K562 (cell line): ENCODE measurements around the gene CIAPIN1. TPM values are rescaled to one million over a fixed set of nuclear protein-coding genes. Genes with fewer than 3 reads are reported as not detected.

Experiments used
- ARID4B ChIP-seq: sonication (generic); formaldehyde crosslinking; IDR thresholded peaks from 2 replicates; pipeline ENCODE4 v1.8.0; 2022; ENCODE audit warnings: mild to moderate bottlenecking, missing genetic modification reagents
- CXXC5 ChIP-seq: fragments of 250-450 bp; sonication (Bioruptor Pico); IDR thresholded peaks from 2 replicates; pipeline ENCODE4 v1.8.0; 2022; ENCODE audit warnings: inconsistent platforms, mild to moderate bottlenecking, moderate library complexity
- EP300 ChIP-seq: IDR thresholded peaks from 2 replicates; pipeline ENCODE4 v1.6.1; 2012; ENCODE audit warnings: low read length, improper control_type of control experiment
- GTF2E2 ChIP-seq: fragments of 200-800 bp; sonication (Bioruptor generic); IDR thresholded peaks from 2 replicates; pipeline ENCODE4 v1.6.1; 2016; ENCODE audit warnings: missing genetic modification characterization, missing compliant biosample characterization
- JUNB ChIP-seq: fragments of 450-650 bp; formaldehyde crosslinking; conservative IDR thresholded peaks from 2 replicates; pipeline ENCODE4 v1.4.0; 2020; ENCODE audit warnings: mild to moderate bottlenecking
- JUND ChIP-seq, 2 experiments: IDR thresholded peaks; 2 replicates in 1 of 2; 3 replicates in 1 of 2; pipeline ENCODE4 v1.6.1; 2011; ENCODE audit warnings: borderline replicate concordance in 2 of 2, low read depth in 2 of 2, low read length in 2 of 2, improper control_type of control experiment in 1 of 2, missing biosample characterization in 1 of 2, missing genetic modification characterization in 1 of 2, missing genetic modification reagents in 1 of 2
- KDM5B ChIP-seq: fragments of 200-600 bp; sonication (generic); IDR thresholded peaks from 2 replicates; pipeline ENCODE4 v1.6.1; 2012; ENCODE audit warnings: low read depth, mild to moderate bottlenecking, moderate library complexity, low read length, control low read depth, inconsistent platforms; ENCODE audit not compliant: insufficient replicate concordance
- PHTF2 ChIP-seq: fragments of 250-450 bp; sonication (Bioruptor Pico); IDR thresholded peaks from 2 replicates; pipeline ENCODE4 v1.5.0; 2021; ENCODE audit warnings: mild to moderate bottlenecking
- RFX7 ChIP-seq: fragments of 250-450 bp; sonication (Bioruptor Pico); IDR thresholded peaks from 2 replicates; pipeline ENCODE4 v1.5.1; 2021; ENCODE audit warnings: mild to moderate bottlenecking
- SNIP1 ChIP-seq: fragments of 450-650 bp; IDR thresholded peaks from 2 replicates; pipeline ENCODE4 v1.7.1; 2017; ENCODE audit warnings: low read depth, mild to moderate bottlenecking
- TAF1 ChIP-seq: IDR thresholded peaks from 2 replicates; pipeline ENCODE4 v1.6.1; 2011; ENCODE audit warnings: mild to moderate bottlenecking, low read length, moderate library complexity; ENCODE audit not compliant: insufficient read depth, control insufficient read depth, severe bottlenecking; ENCODE audit errors: extremely low read depth
- ZBTB33 ChIP-seq: sonication (generic); formaldehyde crosslinking; IDR thresholded peaks from 2 replicates; pipeline ENCODE4 v1.8.1; 2023; ENCODE audit warnings: mild to moderate bottlenecking, missing genetic modification reagents
- ZNF232 ChIP-seq: sonication (generic); formaldehyde crosslinking; IDR thresholded peaks from 2 replicates; pipeline ENCODE4 v1.8.0; 2022; ENCODE audit warnings: mild to moderate bottlenecking, missing genetic modification reagents
- ZNF398 ChIP-seq: fragments of 250-450 bp; sonication (Bioruptor Pico); IDR thresholded peaks from 2 replicates; pipeline ENCODE4 v1.8.0; 2021; ENCODE audit warnings: moderate library complexity, mild to moderate bottlenecking, inconsistent platforms
- polyA plus RNA-seq, 8 experiments: library from polyadenylated mRNA; depleted of rRNA in 4 of 8; stranded (reverse) in 5 of 8; unstranded in 3 of 8; fragments of >200 nt; fragmentation: Nextera tagmentation in 2 of 8; fragmentation: Illumina TruSeq in 1 of 8; extraction: Ambion mirVana in 2 of 8; extraction: Trizol in 1 of 8; gene quantifications; 2 replicates each; pipeline versions ENCODE4 v1.2.1 to v1.2.3, GENCODE V29; 2011 to 2014; ENCODE audit warnings: inconsistent platforms in 1 of 8, missing spikeins in 1 of 8
- total RNA-seq, 7 experiments: library from RNA; depleted of rRNA in 6 of 7; stranded (reverse); fragments of >200 nt in 6 of 7; fragmentation: Illumina TruSeq in 2 of 7; extraction: Trizol in 2 of 7; gene quantifications; 2 replicates each; pipeline versions ENCODE4 v1.2.1 to v1.2.3, GENCODE V29; 2011 to 2021; ENCODE audit warnings: low replicate concordance in 1 of 7

The CIAPIN1 gene
- total and polyA plus RNA-seq, 9 of the 15 experiments (the other 6 are each of a cell fraction or from before 2014, with no cell fraction given): 71.8 to 263 (median 95.7) TPM

- TF ChIP-seq RFX7 (no peak), KDM5B (peak; percentile 99), ARID4B (0 out of 2 replicates have a peak, but pooled peaks have one; percentile 37), ZBTB33 (CRISPR knock-in tag) (peak; percentile 72), ZNF398 (CRISPR knock-in tag) (no peak), GTF2E2 (tag) (peak; percentile 57; the same call in 1 of the 2 replicates), JUNB (no peak), SNIP1 (peak; percentile 89), TAF1 (peak; percentile 98), PHTF2 (no peak), ZNF232 (CRISPR knock-in tag) (no peak), EP300 (peak; percentile 27; the same call in 1 of the 2 replicates), CXXC5 (CRISPR knock-in tag) (peak; percentile 93), JUND (IDR thresholded peaks at IDR 0.05; ENCODE audit: borderline replicate concordance, low read depth, low read length) (peak; percentile 71), JUND (tag; IDR thresholded peaks at IDR 0.05; ENCODE audit: borderline replicate concordance, low read depth, low read length) (no peak; the same call in 2 of the 3 replicates)
Observed at GRCh38 chr16:57462209-57462977, 15.2 kb upstream of the CIAPIN1 start, which contains the start of gene POLR2C (continued).
